Epidermal melanocyte (primary cell): Measurements from ENCODE around the gene OR1S1.
"Not testable (repeated sequence)": the region's sequence is repeated elsewhere in the genome, so short reads cannot be mapped to it uniquely, and the experiment has no call there.

Experiments
- DNase-seq: peaks from one replicate; pipeline ENCODE4 v3.0.0; 2011; ENCODE audit warnings: low spot score; ENCODE audit not compliant: insufficient read length

OR1S1 gene

GRCh38 chr11:58212420-58212819 lies at the start of gene OR1S1:
TSS of gene OR1S1 (plus strand) at chr11:58212720.
- not testable (repeated sequence) for DNase-seq

DNA sequence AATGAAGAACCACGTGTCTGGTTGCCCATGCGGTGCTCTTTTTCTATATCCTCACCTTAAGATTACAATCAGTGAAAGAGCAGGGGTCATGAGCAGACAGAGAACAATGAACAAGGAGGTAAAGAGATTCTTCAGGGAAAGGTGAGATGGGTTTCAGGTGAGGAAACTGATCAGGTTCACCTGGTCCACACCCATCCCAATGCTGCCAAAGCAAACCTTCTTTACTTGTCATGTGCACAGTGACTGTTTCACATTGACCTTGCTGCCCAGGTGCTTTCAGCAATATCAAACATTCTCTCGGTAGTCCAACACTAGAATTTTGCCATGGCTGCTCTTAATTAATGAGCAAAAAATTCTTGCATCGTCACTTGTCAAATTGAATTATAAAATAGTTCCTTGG lies 48.1 kb upstream of the OR1S1 start:
- DNase-seq: no peak

- DNase-seq: no peak
These were observed 47.5 kb upstream of the OR1S1 start for GRCh38 chr11:58164990-58165389.

DNA sequence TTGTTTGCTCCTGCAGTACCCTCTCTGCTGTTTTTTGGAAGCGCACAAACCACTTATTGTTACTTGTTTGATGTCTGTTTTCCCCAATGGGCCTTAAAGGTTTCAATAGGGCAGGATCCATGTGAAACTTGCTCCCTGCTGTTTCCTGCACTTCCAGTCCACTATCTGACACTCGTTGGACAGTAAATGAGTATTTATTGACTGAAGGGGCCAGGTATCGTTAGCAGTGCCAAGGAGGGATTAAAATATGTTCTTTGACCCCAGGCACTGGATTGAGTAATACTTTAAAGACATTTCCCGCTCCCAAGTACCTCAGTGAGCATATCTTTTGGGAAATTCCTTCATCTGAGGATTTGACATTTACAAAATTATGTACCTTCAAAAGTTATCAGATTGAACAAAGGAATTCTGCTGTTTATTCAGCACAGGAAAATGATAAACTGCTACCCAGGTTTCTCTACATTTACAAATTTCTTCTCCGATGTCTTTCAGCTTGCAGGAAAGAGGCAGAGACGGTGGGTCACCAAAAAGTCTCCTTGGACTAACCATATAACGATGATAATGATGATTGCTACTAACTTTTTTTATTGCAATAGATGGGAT lies 46.9 kb upstream of the OR1S1 start:
- DNase-seq: no peak

DNA sequence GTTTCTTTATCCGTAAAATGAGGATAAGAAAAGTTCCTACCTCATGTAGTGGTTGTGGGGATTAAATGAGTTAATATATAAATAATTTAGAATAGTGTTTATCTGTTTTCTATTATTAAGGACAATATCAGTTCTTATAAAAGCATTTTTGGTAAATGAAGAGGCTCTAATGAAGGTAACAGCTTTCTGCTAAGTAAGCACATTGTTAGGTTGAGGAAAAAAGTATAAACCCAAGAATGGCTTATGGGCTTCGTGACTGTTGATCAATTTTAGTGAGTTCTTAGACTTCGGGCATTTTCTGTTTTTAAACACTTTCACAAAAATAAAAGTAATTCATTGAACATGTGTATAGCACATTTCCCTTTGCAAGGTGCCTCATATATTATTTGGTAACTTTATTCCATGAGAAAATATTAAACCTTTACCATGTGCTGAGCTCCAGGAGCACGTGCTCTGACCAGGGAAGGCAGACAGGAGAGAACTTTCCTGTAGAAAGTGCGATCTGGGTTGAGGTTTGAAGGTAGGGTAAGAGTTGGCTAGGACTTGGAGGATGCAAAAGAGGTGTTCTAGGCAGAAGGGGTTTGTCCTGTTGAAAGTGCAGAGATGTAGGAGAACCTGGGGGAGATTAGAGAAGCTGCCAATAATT lies 35.0 kb upstream of the OR1S1 start:
- no peak for DNase-seq

GRCh38 chr11:58178444-58178843 lies 34.1 kb upstream of the OR1S1 start:
- no peak for DNase-seq

GRCh38 chr11:58179648-58180047 lies 32.9 kb upstream of the OR1S1 start:
- no peak for DNase-seq

GRCh38 chr11:58186938-58187337 lies 25.6 kb upstream of the OR1S1 start:
- DNase-seq: no peak

GRCh38 chr11:58188770-58189169 lies 23.8 kb upstream of the OR1S1 start, which contains the start of gene OR9Q2:
TSS of gene OR9Q2 (plus strand) at chr11:58189070. CDS start at chr11:58190491, 1,421 bp downstream.
- DNase-seq: no peak

DNA sequence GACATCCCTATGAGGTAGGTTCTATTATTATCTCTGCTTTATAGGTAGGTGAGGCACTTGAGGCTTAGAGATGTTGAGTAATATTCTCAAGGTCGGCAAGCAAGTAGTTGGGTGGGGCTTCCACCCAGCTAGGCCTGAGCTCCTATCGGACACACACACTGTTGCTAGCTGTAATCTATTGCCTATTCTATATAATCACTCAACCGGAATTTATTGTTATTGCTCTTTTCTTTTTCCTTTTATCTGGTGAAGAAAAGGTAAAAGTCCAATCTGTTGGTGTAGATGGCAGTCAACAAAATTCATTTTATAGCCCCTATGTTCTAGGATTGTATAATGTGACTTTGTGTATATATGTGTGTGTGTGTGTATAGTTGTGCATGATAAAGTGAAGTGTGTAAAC lies 20.3 kb upstream of the OR1S1 start:
- no peak for DNase-seq

DNA sequence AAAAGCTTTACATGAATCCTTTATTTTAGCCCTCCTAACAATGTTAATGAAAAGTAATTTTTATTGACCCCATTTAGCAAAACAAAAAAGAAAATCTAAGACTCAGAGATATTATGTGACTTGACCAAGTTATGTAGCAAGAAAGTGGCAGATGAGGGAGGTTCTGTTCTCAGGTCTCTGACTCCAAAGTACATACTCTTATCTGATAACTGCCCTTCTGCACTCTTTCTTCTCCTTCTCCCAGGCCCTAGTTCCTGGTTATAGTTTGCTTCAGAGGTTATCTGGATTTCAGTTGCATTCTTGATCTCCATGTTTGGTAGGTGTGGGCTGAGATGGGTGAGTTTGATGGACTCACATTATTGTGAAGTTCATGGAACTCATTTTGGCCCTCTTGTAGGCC lies 19.1 kb upstream of the OR1S1 start:
- no peak for DNase-seq

DNA sequence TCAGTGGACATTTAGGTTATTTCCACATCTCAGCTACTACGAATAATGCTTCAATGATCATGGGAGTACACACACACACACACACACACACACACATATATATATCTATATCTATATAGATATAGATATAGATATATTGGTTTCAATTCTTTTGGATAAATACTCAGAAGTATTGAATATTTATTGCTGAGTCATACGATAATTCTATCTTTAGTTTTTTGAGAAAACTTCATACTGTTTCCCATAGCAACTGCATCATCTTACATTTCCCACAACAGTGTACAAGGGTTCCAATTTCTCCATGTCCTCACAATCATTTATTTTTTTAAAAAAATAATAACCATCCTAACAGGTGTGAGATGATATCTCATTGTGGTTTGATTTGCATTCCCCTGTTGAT lies 16.6 kb upstream of the OR1S1 start:
- no peak for DNase-seq

DNA sequence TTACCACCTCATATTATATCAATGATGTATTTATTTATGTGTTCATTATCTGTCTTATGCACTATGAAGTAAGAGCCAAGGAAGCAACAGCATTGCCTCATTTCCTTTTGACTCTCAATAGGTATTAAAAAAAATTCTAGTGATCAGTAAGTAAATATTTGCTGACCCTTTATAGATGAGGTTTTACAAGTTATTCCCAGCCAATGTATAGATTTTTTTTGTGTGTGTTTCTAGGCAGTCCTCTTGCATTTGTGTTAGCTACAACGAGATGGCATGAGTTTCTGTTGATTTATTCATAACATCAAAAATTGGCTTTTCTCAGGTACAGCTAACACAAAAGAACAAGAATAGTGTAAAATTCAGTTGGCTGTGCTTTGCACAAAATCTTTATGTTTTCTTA lies 13.2 kb upstream of the OR1S1 start:
- DNase-seq: no peak

DNA sequence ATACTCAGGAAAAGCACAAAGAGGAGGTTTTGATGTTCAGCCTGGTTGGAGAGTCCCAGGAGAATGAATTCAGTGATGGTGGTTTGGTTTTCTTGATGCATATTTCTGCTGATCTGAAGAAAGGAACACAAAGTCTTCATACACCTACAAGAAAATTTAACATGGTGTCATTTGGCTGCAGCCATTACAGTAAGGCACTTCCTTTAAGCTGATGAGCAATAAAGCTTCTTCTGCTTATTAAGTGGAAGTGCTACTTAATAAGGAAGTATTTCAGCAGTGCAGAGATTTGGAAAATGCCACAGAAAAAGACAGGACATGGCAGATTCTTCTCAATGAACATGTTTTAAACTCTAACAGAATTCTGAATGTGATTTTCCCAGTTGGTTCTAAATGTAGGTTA lies 8.5 kb upstream of the OR1S1 start, which contains the start of gene OR1S2:
OR1S2 (minus strand) TSS at position 101 of the 400 bp plus-strand sequence; CDS start at position 101, 0 bp downstream.
- DNase-seq: no peak

GRCh38 chr11:58216476-58216875 lies 4.0 kb downstream of the OR1S1 start:
- no peak for DNase-seq

- DNase-seq: no peak
These were observed 10.2 kb downstream of the OR1S1 start for GRCh38 chr11:58222721-58223120.

DNA sequence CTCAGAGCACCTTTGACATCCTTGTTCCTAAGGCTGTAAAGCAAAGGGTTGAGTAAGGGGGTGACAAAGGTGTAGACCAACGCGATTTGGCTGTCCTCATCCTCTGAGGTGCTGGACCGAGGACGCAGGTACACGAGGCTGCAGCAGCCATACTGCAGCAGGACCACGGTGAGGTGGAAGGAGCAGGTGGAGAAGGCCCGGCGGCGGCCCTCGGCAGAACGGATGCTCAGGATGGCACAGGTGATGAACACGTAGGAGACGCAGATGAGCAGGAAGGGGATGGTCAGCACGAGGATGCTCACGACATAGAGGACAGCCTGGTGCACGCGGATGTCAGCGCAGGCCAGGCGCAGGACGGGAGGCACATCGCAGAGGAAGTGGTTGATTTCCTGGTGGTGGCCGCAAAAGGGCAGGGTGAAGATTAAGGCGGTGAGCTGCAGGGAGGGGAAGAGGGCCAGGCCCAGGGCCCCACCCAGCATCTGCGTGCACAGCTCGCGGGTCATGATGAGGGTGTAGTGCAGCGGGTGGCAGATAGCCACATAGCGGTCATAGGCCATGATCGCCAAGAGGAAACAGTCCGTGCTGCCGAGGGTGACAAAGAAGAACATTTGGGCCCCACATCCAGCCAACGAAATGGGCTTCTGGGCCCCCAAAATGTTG lies 15.6 kb downstream of the OR1S1 start:
- no peak for DNase-seq

- DNase-seq: no peak
These were observed 31.4 kb downstream of the OR1S1 start for GRCh38 chr11:58243954-58244353.

GRCh38 chr11:58254936-58255335 lies 42.4 kb downstream of the OR1S1 start:
- DNase-seq: no peak

DNA sequence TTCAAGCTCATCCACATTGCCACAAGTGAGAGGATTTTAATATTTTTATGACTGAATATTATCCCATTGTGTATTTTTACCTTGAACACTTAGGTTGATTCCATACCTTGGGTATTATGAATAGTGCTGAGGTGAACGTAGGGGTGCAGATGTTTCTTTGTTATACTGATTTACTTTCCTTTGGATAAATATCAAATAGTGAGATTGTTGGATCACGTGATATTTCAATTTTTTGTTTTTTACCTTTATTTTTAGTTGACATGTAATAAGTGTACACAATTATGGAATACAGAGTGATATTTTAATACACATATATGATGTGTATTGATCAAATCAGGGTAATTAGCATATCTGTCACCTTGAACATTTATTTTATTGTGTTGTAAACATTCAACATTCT lies 47.5 kb downstream of the OR1S1 start:
- DNase-seq: no peak
